ENCODE data around the gene HOATZ.

HOATZ gene

GRCh38 chr11:111555255-111555654, 40.7 kb downstream of the HOATZ start:
- no peak for TF ChIP-seq POLR2AphosphoS5 (IDR thresholded peaks at IDR 0.05; ENCODE audit: low read depth, low read length)
- TF ChIP-seq SPI1 (IDR thresholded peaks at IDR 0.05; ENCODE audit: low read depth, low read length), result no peak
- TF ChIP-seq PAX5 (IDR thresholded peaks at IDR 0.05; ENCODE audit: insufficient read depth, low read length, severe bottlenecking), result no peak
- TF ChIP-seq POLR2A (IDR thresholded peaks at IDR 0.05; ENCODE audit: low read depth, low read length), result no peak
- no peak for TF ChIP-seq TAF1 (IDR thresholded peaks at IDR 0.05; ENCODE audit: low read depth, low read length)
- TF ChIP-seq POU2F2 (IDR thresholded peaks at IDR 0.05; ENCODE audit: low read depth, low read length), result no peak
- DNase-seq (ENCODE audit: insufficient read length, low spot score) (no peak), FAIRE-seq (no peak)

DNA sequence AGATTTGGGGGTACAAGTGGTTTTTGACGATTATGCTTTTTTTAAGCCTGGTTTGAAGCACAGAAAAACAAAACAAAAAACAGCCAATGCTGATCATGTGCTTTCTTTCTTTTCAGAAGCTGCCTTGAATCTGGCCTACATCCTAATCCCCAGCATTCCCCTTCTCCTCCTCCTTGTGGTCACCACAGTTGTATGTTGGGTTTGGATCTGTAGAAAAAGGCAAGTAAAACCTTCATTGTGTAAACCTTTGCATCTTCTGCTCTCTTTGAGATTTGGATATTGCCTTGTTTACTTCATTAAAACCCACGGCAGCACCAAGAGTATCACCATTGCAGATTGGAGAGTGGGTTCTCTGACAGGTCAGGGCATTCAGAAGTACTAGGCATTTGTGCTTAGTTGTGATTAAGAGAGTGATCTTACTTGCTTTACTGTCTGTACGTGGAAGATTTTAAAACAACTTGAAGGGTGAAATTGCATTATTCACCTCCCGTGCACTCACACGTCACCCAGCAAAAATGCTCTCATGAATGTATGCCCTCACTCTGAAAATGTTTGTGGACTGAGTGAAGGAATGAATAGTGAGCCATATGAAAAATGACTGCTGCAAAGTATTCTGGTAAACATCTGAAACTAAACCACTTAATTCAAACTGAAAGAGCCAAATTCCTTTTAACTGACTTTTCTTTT, 43.0 kb downstream of the HOATZ start:
- FAIRE-seq (no peak), DNase-seq (ENCODE audit: insufficient read length, low spot score) (no peak)

GRCh38 chr11:111559800-111560464, 45.4 kb downstream of the HOATZ start:
- DNase-seq (ENCODE audit: insufficient read length, low spot score), result no peak
- FAIRE-seq, result no peak
- TF ChIP-seq POU2F2 (IDR thresholded peaks at IDR 0.05; ENCODE audit: low read depth, low read length) (no peak), POLR2A (IDR thresholded peaks at IDR 0.05; ENCODE audit: low read depth, low read length) (no peak), POLR2AphosphoS5 (IDR thresholded peaks at IDR 0.05; ENCODE audit: low read depth, low read length) (no peak), SPI1 (IDR thresholded peaks at IDR 0.05; ENCODE audit: low read depth, low read length) (no peak), TAF1 (IDR thresholded peaks at IDR 0.05; ENCODE audit: low read depth, low read length) (no peak), PAX5 (IDR thresholded peaks at IDR 0.05; ENCODE audit: insufficient read depth, low read length, severe bottlenecking) (no peak)

More for the DNA sequence above, 43.0 kb downstream of the HOATZ start:
- TF ChIP-seq POLR2AphosphoS5 (IDR thresholded peaks at IDR 0.05; ENCODE audit: low read depth, low read length) (no peak), SPI1 (IDR thresholded peaks at IDR 0.05; ENCODE audit: low read depth, low read length) (no peak)

GRCh38 chr11:111560800-111561199, 46.2 kb downstream of the HOATZ start:
- TF ChIP-seq POLR2AphosphoS5 (IDR thresholded peaks at IDR 0.05; ENCODE audit: low read depth, low read length) (no peak), POLR2A (IDR thresholded peaks at IDR 0.05; ENCODE audit: low read depth, low read length) (no peak), TAF1 (IDR thresholded peaks at IDR 0.05; ENCODE audit: low read depth, low read length) (no peak), POU2F2 (IDR thresholded peaks at IDR 0.05; ENCODE audit: low read depth, low read length) (no peak), PAX5 (IDR thresholded peaks at IDR 0.05; ENCODE audit: insufficient read depth, low read length, severe bottlenecking) (no peak), SPI1 (IDR thresholded peaks at IDR 0.05; ENCODE audit: low read depth, low read length) (no peak)
- DNase-seq (ENCODE audit: insufficient read length, low spot score), result no peak
- FAIRE-seq, result no peak

GRCh38 chr11:111561306-111561705, 46.7 kb downstream of the HOATZ start:
- no peak for DNase-seq (ENCODE audit: insufficient read length, low spot score)
- TF ChIP-seq SPI1 (IDR thresholded peaks at IDR 0.05; ENCODE audit: low read depth, low read length) (no peak), POLR2AphosphoS5 (IDR thresholded peaks at IDR 0.05; ENCODE audit: low read depth, low read length) (no peak)
- peak; percentile 40 for FAIRE-seq

DNA sequence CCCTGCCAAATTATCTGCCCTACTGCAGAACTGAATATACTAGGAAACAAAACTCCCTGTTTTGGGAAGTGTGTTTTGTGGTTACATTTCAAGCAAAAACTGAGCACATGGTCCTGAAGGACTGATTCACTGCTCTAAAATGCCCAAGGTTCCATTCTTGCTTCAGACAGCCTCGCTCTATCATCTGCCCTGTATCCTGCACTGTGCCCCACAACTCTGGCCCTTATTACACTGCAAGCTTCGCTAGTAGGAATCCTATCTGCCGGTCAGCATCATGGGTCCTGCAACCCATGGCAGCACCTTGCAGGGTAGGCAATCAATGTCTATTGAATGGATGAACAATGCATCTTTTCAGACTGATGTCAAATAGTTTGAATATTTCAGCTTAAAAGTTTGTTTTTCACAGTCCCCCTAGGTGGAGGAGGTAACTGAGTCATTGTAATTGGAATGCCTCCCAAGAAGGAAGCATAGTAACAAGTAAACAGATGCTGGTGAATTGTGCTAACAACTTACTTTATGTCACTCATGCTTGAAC, 47.3 kb downstream of the HOATZ start:
- TF ChIP-seq POLR2AphosphoS5 (IDR thresholded peaks at IDR 0.05; ENCODE audit: low read depth, low read length) (no peak), POU2F2 (IDR thresholded peaks at IDR 0.05; ENCODE audit: low read depth, low read length) (no peak), PAX5 (IDR thresholded peaks at IDR 0.05; ENCODE audit: insufficient read depth, low read length, severe bottlenecking) (no peak), TAF1 (IDR thresholded peaks at IDR 0.05; ENCODE audit: low read depth, low read length) (no peak), SPI1 (IDR thresholded peaks at IDR 0.05; ENCODE audit: low read depth, low read length) (no peak), POLR2A (IDR thresholded peaks at IDR 0.05; ENCODE audit: low read depth, low read length) (no peak)
- FAIRE-seq (peak; percentile 20), DNase-seq (ENCODE audit: insufficient read length, low spot score) (no peak)

DNA sequence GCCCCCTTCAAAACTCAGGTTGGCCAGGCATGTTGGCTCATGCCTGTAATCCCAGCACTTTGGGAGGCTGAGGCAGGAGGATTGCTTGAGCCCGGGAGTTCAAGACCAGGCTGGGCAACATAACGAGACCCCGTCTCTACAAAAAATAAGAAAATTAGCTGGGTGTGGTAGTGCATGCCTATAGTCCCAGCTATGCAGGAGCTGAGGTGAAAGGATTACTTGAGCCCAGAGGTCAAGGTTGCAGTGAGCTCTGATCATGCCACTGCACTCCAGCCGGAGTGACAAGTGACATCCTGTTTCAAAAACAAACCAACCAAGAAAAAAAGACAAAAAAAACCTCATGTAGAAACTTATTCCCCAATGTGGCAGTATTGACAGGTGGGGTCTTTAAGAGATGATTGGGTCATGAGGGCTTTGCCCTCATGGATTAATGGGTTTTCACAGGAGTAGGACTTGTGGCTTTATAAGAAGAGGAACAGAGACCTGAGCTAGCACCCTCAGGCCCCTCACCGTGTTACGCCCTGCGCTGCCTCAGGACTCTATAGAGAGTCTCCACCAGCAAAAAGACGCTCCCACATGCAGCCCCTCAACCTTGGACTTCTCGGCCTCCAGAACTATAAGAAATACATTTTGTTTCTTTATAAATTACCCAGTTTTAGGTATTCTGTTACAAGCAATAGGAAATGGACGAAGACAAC, 48.3 kb downstream of the HOATZ start:
- DNase-seq (ENCODE audit: insufficient read length, low spot score), result no peak
- no peak for FAIRE-seq

GRCh38 chr11:111565114-111565720, 50.6 kb downstream of the HOATZ start:
- DNase-seq (ENCODE audit: insufficient read length, low spot score), result no peak
- TF ChIP-seq POLR2AphosphoS5 (IDR thresholded peaks at IDR 0.05; ENCODE audit: low read depth, low read length) (no peak), PAX5 (IDR thresholded peaks at IDR 0.05; ENCODE audit: insufficient read depth, low read length, severe bottlenecking) (no peak), POLR2A (IDR thresholded peaks at IDR 0.05; ENCODE audit: low read depth, low read length) (no peak), POU2F2 (IDR thresholded peaks at IDR 0.05; ENCODE audit: low read depth, low read length) (no peak), SPI1 (IDR thresholded peaks at IDR 0.05; ENCODE audit: low read depth, low read length) (no peak), TAF1 (IDR thresholded peaks at IDR 0.05; ENCODE audit: low read depth, low read length) (no peak)
- peak; percentile 90 for FAIRE-seq

More for the DNA sequence above, 48.3 kb downstream of the HOATZ start:
- TF ChIP-seq POLR2A (IDR thresholded peaks at IDR 0.05; ENCODE audit: low read depth, low read length) (no peak), POU2F2 (IDR thresholded peaks at IDR 0.05; ENCODE audit: low read depth, low read length) (no peak), TAF1 (IDR thresholded peaks at IDR 0.05; ENCODE audit: low read depth, low read length) (no peak), PAX5 (IDR thresholded peaks at IDR 0.05; ENCODE audit: insufficient read depth, low read length, severe bottlenecking) (no peak), POLR2AphosphoS5 (IDR thresholded peaks at IDR 0.05; ENCODE audit: low read depth, low read length) (no peak), SPI1 (IDR thresholded peaks at IDR 0.05; ENCODE audit: low read depth, low read length) (peak; percentile 26; the same call in 1 of the 2 replicates)

DNA sequence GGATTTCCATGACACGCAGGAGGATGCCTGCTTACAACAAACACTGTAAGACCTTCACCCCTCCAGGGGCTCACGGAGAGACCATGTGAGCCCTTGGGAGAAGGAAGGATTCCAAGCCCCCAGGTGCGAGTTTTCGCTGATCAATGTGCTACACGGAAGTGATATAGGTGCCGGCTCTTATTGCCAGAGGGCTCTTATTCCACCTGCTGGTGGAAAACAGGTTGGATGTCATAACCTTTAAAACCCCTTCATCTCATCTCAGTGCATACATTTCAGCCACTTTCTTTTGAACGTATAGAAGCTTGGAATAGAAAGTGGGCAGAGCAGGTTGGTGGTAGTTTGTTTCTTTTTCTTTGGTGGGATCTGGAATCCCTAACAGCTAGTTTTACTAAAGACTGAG, 51.7 kb downstream of the HOATZ start:
- no peak for FAIRE-seq
- TF ChIP-seq POLR2A (IDR thresholded peaks at IDR 0.05; ENCODE audit: low read depth, low read length), result no peak
- no peak for TF ChIP-seq TAF1 (IDR thresholded peaks at IDR 0.05; ENCODE audit: low read depth, low read length)
- no peak for TF ChIP-seq SPI1 (IDR thresholded peaks at IDR 0.05; ENCODE audit: low read depth, low read length)
- no peak for TF ChIP-seq POLR2AphosphoS5 (IDR thresholded peaks at IDR 0.05; ENCODE audit: low read depth, low read length)
- no peak for DNase-seq (ENCODE audit: insufficient read length, low spot score)

Data from GM12891 (cell line).